Stomach (tissue), 4 donors: Measurements from ENCODE around the gene PAH.

ENCODE experiments used
- CTCF ChIP-seq, 7 experiments: fragments of 450-650 bp in 4 of 7; fragments of 200-600 bp in 3 of 7; sonication (generic) in 3 of 7; IDR thresholded peaks; one replicate each; pipeline ENCODE4 v1.5.1; 2016 to 2019; ENCODE audit warnings: antibody characterized with exemption in 7 of 7, control low read depth in 2 of 7, mild to moderate bottlenecking in 1 of 7
- POLR2A ChIP-seq, 4 donors: fragments of 450-650 bp; IDR thresholded peaks; one replicate each; pipeline ENCODE4 v1.6.1; 2016; ENCODE audit warnings: antibody characterized with exemption in 4 of 4, control low read depth in 2 of 4, mild to moderate bottlenecking in 1 of 4, moderate library complexity in 1 of 4

- TF ChIP-seq CTCF (IDR thresholded peaks at IDR 0.05), result no peak
- TF ChIP-seq POLR2A (IDR thresholded peaks at IDR 0.05), result no peak
Measured at GRCh38 chr12:102862486-102862885, 54.6 kb downstream of the PAH start.
